DND-41 (cell line): ENCODE results near the gene RAD51B.

Experiments used
- CTCF ChIP-seq: IDR thresholded peaks from 2 replicates; pipeline ENCODE4 v1.5.1; 2012; ENCODE audit warnings: borderline replicate concordance, low read length, moderate library complexity, mild to moderate bottlenecking; ENCODE audit not compliant: poor library complexity, severe bottlenecking; ENCODE audit errors: extremely low read depth
- EZH2 ChIP-seq: IDR thresholded peaks from 3 replicates; pipeline ENCODE4 v1.6.1; 2012; ENCODE audit warnings: borderline replicate concordance, low read depth, mild to moderate bottlenecking, moderate library complexity, low read length, inconsistent platforms; ENCODE audit not compliant: severe bottlenecking

GRCh38 chr14:68293404-68293803 lies 473.8 kb downstream of the RAD51B start:
- TF ChIP-seq CTCF (no peak), EZH2 (no peak)
